Smooth muscle cell (in vitro differentiated cells): ENCODE measurements around the gene ITGA6. TPM values are rescaled to one million over a fixed set of nuclear protein-coding genes. Genes with fewer than 3 reads are reported as not detected.

ENCODE experiments used
- DNase-seq: peaks from one replicate; lab custom pipeline; 2025; ENCODE audit not compliant: unreplicated experiment; lab: John Stamatoyannopoulos, UW
- H2AFZ ChIP-seq: fragments of 200-600 bp; sonication (generic); 2 replicates; pipeline ENCODE4 v1.6.0; 2016; ENCODE audit warnings: antibody characterized with exemption, low read depth, mild to moderate bottlenecking
- H3F3A ChIP-seq: fragments of 200-600 bp; sonication (generic); 2 replicates; pipeline ENCODE4 v1.6.0; 2017; ENCODE audit warnings: antibody characterized with exemption, low read depth
- H3K27ac ChIP-seq: fragments of 200-600 bp; sonication (generic); 2 replicates; pipeline ENCODE4 v1.5.1; 2016; ENCODE audit warnings: low read depth, mild to moderate bottlenecking
- H3K27me3 ChIP-seq: fragments of 200-600 bp; sonication (generic); 2 replicates; pipeline ENCODE4 v1.6.1; 2016; ENCODE audit warnings: low read depth, mild to moderate bottlenecking
- H3K36me3 ChIP-seq: fragments of 200-600 bp; sonication (generic); 2 replicates; pipeline ENCODE4 v1.5.1; 2016; ENCODE audit warnings: low read depth
- H3K4me1 ChIP-seq: fragments of 200-600 bp; sonication (generic); 2 replicates; pipeline ENCODE4 v1.5.1; 2016; ENCODE audit warnings: low read depth
- H3K4me2 ChIP-seq: fragments of 200-600 bp; sonication (generic); 2 replicates; pipeline ENCODE4 v1.6.0; 2016; ENCODE audit warnings: mild to moderate bottlenecking
- H3K4me3 ChIP-seq: fragments of 200-600 bp; sonication (generic); 2 replicates; pipeline ENCODE4 v1.5.1; 2016; ENCODE audit warnings: mild to moderate bottlenecking
- H3K79me2 ChIP-seq: fragments of 200-600 bp; sonication (generic); 2 replicates; pipeline ENCODE4 v1.6.0; 2016; ENCODE audit warnings: low read depth, mild to moderate bottlenecking
- H3K9ac ChIP-seq: fragments of 200-600 bp; sonication (generic); 2 replicates; pipeline ENCODE4 v1.6.0; 2016; ENCODE audit warnings: low read depth
- H3K9me3 ChIP-seq: fragments of 200-600 bp; sonication (generic); replicated peaks from 2 replicates; pipeline ENCODE4 v1.5.1; 2016; ENCODE audit warnings: low read depth
- H4K20me1 ChIP-seq: fragments of 200-600 bp; sonication (generic); 2 replicates; pipeline ENCODE4 v1.6.0; 2016; ENCODE audit warnings: low read depth
- CTCF ChIP-seq: fragments of 200-600 bp; sonication (generic); IDR thresholded peaks from 2 replicates; pipeline ENCODE4 v1.5.1; 2017; ENCODE audit warnings: borderline replicate concordance, mild to moderate bottlenecking, antibody characterized with exemption; ENCODE audit not compliant: insufficient read depth, poor library complexity, severe bottlenecking
- WGBS: methylation state at CpG from one replicate; pipeline ENCODE4 v1.1.7; 2016; ENCODE audit warnings: low lambda C conversion rate; 5-methylcytosine and 5-hydroxymethylcytosine counted together
- polyA plus RNA-seq: library from polyadenylated mRNA; unstranded; fragments of >200 nt; fragmentation: Nextera tagmentation; extraction: Ambion mirVana; gene quantifications from 2 replicates; pipeline ENCODE4 v1.2.1, GENCODE V29; 2016
- total RNA-seq: library from RNA; depleted of rRNA; stranded (reverse); fragments of >200 nt; gene quantifications from 2 replicates; pipeline ENCODE4 v1.2.3, GENCODE V29; 2014

Gene ITGA6
- total and polyA plus RNA-seq, 2 experiments from 2014 or later: 11.8 to 198 TPM

- H3F3A ChIP-seq: no peaks in the 10 kb centered on the region
- H3K79me2 ChIP-seq: peaks cover 21% of the 10 kb centered on the region
- peaks cover 14% of the 10 kb centered on the region for H3K4me1 ChIP-seq
- peaks cover 31% of the 10 kb centered on the region for H3K27me3 ChIP-seq
- H3K4me3 ChIP-seq: no peak overlapping the region
- 90% methylated on average over 3 of the region's 3 CpGs for WGBS
- H3K9me3 ChIP-seq: no peaks in the 10 kb centered on the region
- H3K4me2 ChIP-seq: no peak overlapping the region
- no peak overlapping the region for H2AFZ ChIP-seq
- peaks cover 5% of the 10 kb centered on the region for H4K20me1 ChIP-seq
- TF ChIP-seq CTCF: no peak
- H3K36me3 ChIP-seq: no peaks in the 10 kb centered on the region
- H3K27ac ChIP-seq: no peak overlapping the region
- DNase-seq: no peak
- no peak overlapping the region for H3K9ac ChIP-seq
Observed at GRCh38 chr2:172433144-172433543, 5.8 kb downstream of the ITGA6 start.

GRCh38 chr2:172434821-172435605 lies 7.6 kb downstream of the ITGA6 start:
- 78% methylated on average over 5 of the region's 5 CpGs for WGBS
- Histone ChIP-seq H4K20me1 (no peaks in the 10 kb centered on the region), H3K9ac (no peak overlapping the region), H3K9me3 (no peaks in the 10 kb centered on the region), H3K27ac (no peak overlapping the region), H3K27me3 (peaks cover 14% of the 10 kb centered on the region), H3K4me2 (no peak overlapping the region), H2AFZ (no peak overlapping the region), H3K36me3 (no peaks in the 10 kb centered on the region), H3K4me3 (no peak overlapping the region), H3K79me2 (peaks cover 21% of the 10 kb centered on the region), H3F3A (no peaks in the 10 kb centered on the region), H3K4me1 (peaks cover 6% of the 10 kb centered on the region)
- DNase-seq: no peak
- no peak for TF ChIP-seq CTCF

DNA sequence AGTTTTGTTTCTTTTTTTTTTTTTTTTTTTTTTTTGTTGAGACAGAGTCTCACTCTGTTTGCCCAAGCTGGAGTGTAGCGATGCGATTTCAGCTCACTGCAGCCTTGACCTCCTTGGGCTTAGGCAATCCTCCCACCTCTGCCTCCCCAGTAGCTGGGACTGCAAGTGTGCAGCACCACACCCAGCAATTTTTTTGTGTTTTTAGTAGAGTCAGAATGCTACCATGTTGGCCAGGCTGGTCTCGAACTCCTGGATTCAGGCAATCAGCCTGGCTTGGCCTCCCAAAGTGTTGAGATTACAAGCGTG lies 8.2 kb downstream of the ITGA6 start:
- Histone ChIP-seq H3K9me3 (no peaks in the 10 kb centered on the region), H3F3A (no peaks in the 10 kb centered on the region), H3K9ac (no peak overlapping the region), H2AFZ (no peak overlapping the region), H3K4me3 (no peak overlapping the region), H4K20me1 (no peaks in the 10 kb centered on the region), H3K79me2 (peaks cover 21% of the 10 kb centered on the region), H3K27me3 (peaks cover 9% of the 10 kb centered on the region), H3K4me1 (peaks cover 6% of the 10 kb centered on the region), H3K27ac (no peak overlapping the region), H3K4me2 (no peak overlapping the region), H3K36me3 (no peaks in the 10 kb centered on the region)
- DNase-seq: no peak
- no peak for TF ChIP-seq CTCF
- WGBS: 99% methylated on average over 4 of the region's 4 CpGs

DNA sequence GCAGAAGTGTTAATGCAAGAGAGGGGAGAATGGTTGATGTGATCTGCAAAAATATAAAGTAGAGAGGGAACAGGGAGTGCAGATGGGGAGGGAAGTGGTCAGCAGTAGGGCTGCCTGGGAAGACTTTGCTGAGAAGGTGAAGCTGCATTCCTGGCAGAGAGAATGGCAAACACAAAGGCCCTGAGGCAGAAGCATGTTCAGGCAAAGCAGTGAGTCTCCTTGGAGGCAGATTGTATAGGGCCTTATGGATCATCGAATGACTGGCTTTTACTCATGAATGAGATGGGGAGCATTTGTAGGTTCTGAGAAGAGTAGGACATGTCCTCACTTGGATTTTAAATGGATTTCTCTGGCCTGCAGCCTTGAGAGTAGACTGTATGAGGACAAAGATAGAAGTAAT lies 9.5 kb downstream of the ITGA6 start:
- peaks cover 19% of the 10 kb centered on the region for H3K4me1 ChIP-seq
- H3K36me3 ChIP-seq: no peaks in the 10 kb centered on the region
- peaks cover 3% of the 10 kb centered on the region for H3F3A ChIP-seq
- H3K9me3 ChIP-seq: no peaks in the 10 kb centered on the region
- no peak for DNase-seq
- H3K27ac ChIP-seq: peak overlapping the region; percentile 53
- TF ChIP-seq CTCF: no peak
- no peak overlapping the region for H3K4me2 ChIP-seq
- H3K79me2 ChIP-seq: peaks cover 14% of the 10 kb centered on the region
- H3K27me3 ChIP-seq: peaks cover under 1% of the 10 kb centered on the region
- H2AFZ ChIP-seq: no peak overlapping the region
- H3K4me3 ChIP-seq: no peak overlapping the region
- 86% methylated on average over 1 of the region's 1 CpG for WGBS
- no peaks in the 10 kb centered on the region for H4K20me1 ChIP-seq
- H3K9ac ChIP-seq: no peak overlapping the region
